Adrenal gland (tissue), 5 donors: ENCODE data around the gene ZDHHC7.

Source experiments
- POLR2A ChIP-seq, 2 donors: fragments of 450-650 bp; IDR thresholded peaks; one replicate each; pipeline ENCODE4 v1.6.1; 2017; ENCODE audit warnings: antibody characterized with exemption in 2 of 2, mild to moderate bottlenecking in 2 of 2, moderate library complexity in 1 of 2
- TF ChIP-seq, protein P1 (sequence below), 6 experiments: fragments of 450-650 bp in 4 of 6; fragments of 200-600 bp in 2 of 6; sonication (generic) in 1 of 6; IDR thresholded peaks; 1 replicate in 5 of 6; 2 replicates in 1 of 6; pipeline versions ENCODE4 v1.5.1 to v1.8.0; 2016 to 2021; ENCODE audit warnings: antibody characterized with exemption in 6 of 6, mild to moderate bottlenecking in 2 of 6, moderate library complexity in 1 of 6
- donor health status: DM: no; HTN: no; CAD: no.

DNA sequence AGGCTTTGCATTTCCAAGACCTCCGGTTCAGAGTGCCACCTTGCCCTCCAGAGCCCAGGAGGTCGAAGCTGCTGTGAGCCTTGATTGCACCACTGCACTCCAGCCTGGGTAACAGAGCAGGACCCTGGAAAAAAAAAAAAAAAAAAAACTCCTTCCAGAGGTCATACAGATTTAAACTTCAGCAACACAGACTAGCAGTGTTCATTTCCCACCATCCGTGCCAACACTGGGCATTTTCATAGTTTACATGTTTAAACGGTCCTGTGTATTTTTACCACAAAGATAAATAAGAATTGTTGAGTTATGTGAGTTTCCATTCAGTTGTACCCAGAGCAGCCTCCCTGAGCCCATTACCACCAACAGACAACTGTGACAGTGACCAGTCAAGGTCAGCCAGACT is 50.4 kb downstream of the ZDHHC7 start:
- TF ChIP-seq, protein P1, sequence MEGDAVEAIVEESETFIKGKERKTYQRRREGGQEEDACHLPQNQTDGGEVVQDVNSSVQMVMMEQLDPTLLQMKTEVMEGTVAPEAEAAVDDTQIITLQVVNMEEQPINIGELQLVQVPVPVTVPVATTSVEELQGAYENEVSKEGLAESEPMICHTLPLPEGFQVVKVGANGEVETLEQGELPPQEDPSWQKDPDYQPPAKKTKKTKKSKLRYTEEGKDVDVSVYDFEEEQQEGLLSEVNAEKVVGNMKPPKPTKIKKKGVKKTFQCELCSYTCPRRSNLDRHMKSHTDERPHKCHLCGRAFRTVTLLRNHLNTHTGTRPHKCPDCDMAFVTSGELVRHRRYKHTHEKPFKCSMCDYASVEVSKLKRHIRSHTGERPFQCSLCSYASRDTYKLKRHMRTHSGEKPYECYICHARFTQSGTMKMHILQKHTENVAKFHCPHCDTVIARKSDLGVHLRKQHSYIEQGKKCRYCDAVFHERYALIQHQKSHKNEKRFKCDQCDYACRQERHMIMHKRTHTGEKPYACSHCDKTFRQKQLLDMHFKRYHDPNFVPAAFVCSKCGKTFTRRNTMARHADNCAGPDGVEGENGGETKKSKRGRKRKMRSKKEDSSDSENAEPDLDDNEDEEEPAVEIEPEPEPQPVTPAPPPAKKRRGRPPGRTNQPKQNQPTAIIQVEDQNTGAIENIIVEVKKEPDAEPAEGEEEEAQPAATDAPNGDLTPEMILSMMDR (IDR thresholded peaks at IDR 0.05): no peak
- TF ChIP-seq POLR2A (IDR thresholded peaks at IDR 0.05): no peak
